Esophagus muscularis mucosa (tissue), 3 donors: Measurements from ENCODE around the gene DOCK3.

ENCODE experiments used
- CTCF ChIP-seq, 3 experiments: fragments of 200-600 bp in 2 of 3; fragments of 450-650 bp in 1 of 3; sonication (generic) in 2 of 3; IDR thresholded peaks; one replicate each; pipeline ENCODE4 v1.5.1; 2017 to 2019; ENCODE audit warnings: antibody characterized with exemption in 3 of 3, mild to moderate bottlenecking in 2 of 3, moderate library complexity in 1 of 3
- POLR2A ChIP-seq: fragments of 450-650 bp; IDR thresholded peaks from one replicate; pipeline ENCODE4 v1.6.1; 2017; ENCODE audit warnings: antibody characterized with exemption, moderate library complexity, mild to moderate bottlenecking, low read depth
- POLR2AphosphoS5 ChIP-seq, 2 donors: sonication (generic); formaldehyde crosslinking; IDR thresholded peaks; one replicate each; pipeline ENCODE4 v1.6.1; 2017; ENCODE audit warnings: antibody characterized with exemption in 2 of 2

GRCh38 chr3:51216291-51216690 lies 541.6 kb downstream of the DOCK3 start:
- TF ChIP-seq POLR2A (no peak), CTCF (IDR thresholded peaks at IDR 0.05) (no peak), POLR2AphosphoS5 (IDR thresholded peaks at IDR 0.05) (no peak)
